GM21576 (cell line): ENCODE results near the gene CAV2.

Experiments used
- ATAC-seq: cut with Tn5 transposase; IDR thresholded peaks from one replicate; pipeline ENCODE4 v1.9.1; 2021; ENCODE audit warnings: mild to moderate bottlenecking, moderate library complexity; ENCODE audit not compliant: unreplicated experiment

The CAV2 gene

GRCh38 chr7:116494472-116494871 is 5.1 kb upstream of the CAV2 start:
- no peak for ATAC-seq

- ATAC-seq, result no peak
Observed at GRCh38 chr7:116495736-116496135, 3.8 kb upstream of the CAV2 start.

GRCh38 chr7:116496653-116497052 is 2.9 kb upstream of the CAV2 start:
- ATAC-seq, result no peak

GRCh38 chr7:116497708-116498107 is 1.8 kb upstream of the CAV2 start:
- no peak for ATAC-seq

GRCh38 chr7:116500078-116500853 is 728 bp downstream of the CAV2 start:
- ATAC-seq, result peak; percentile 46

GRCh38 chr7:116501425-116502167 is 2.1 kb downstream of the CAV2 start:
- ATAC-seq, result no peak

GRCh38 chr7:116502201-116503096 is 2.9 kb downstream of the CAV2 start:
- ATAC-seq, result no peak

GRCh38 chr7:116503835-116504234 is 4.3 kb downstream of the CAV2 start:
- ATAC-seq, result no peak

- no peak for ATAC-seq
Observed at GRCh38 chr7:116505278-116505677, 5.7 kb downstream of the CAV2 start.

GRCh38 chr7:116505823-116506222 is 6.3 kb downstream of the CAV2 start:
- ATAC-seq, result no peak

- no peak for ATAC-seq
Observed at GRCh38 chr7:116509982-116510579, 10.5 kb downstream of the CAV2 start.

GRCh38 chr7:116510795-116511194 is 11.3 kb downstream of the CAV2 start:
- no peak for ATAC-seq

GRCh38 chr7:116511552-116512519 is 12.3 kb downstream of the CAV2 start:
- ATAC-seq, result peak; percentile 99

GRCh38 chr7:116512520-116513188 is 13.1 kb downstream of the CAV2 start:
- ATAC-seq, result no peak

GRCh38 chr7:116515584-116515983 is 16.0 kb downstream of the CAV2 start:
- no peak for ATAC-seq

- ATAC-seq, result no peak
Observed at GRCh38 chr7:116516324-116516723, 16.8 kb downstream of the CAV2 start.

GRCh38 chr7:116517626-116518025 is 18.1 kb downstream of the CAV2 start:
- ATAC-seq, result no peak

GRCh38 chr7:116518961-116519360 is 19.4 kb downstream of the CAV2 start:
- ATAC-seq, result no peak

GRCh38 chr7:116521046-116521664 is 21.6 kb downstream of the CAV2 start:
- ATAC-seq, result no peak
